HG03469 (cell line): ENCODE results near the gene TNFSF13.
"Not testable (repeated sequence)": the region's sequence is repeated elsewhere in the genome, so short reads cannot be mapped to it uniquely, and the experiment has no call there.

Experiments used
- ATAC-seq: cut with Tn5 transposase; IDR thresholded peaks from one replicate; pipeline ENCODE4 v1.9.1; 2021; ENCODE audit warnings: mild to moderate bottlenecking, moderate library complexity, moderate number of reproducible peaks; ENCODE audit not compliant: unreplicated experiment

The TNFSF13 gene

DNA sequence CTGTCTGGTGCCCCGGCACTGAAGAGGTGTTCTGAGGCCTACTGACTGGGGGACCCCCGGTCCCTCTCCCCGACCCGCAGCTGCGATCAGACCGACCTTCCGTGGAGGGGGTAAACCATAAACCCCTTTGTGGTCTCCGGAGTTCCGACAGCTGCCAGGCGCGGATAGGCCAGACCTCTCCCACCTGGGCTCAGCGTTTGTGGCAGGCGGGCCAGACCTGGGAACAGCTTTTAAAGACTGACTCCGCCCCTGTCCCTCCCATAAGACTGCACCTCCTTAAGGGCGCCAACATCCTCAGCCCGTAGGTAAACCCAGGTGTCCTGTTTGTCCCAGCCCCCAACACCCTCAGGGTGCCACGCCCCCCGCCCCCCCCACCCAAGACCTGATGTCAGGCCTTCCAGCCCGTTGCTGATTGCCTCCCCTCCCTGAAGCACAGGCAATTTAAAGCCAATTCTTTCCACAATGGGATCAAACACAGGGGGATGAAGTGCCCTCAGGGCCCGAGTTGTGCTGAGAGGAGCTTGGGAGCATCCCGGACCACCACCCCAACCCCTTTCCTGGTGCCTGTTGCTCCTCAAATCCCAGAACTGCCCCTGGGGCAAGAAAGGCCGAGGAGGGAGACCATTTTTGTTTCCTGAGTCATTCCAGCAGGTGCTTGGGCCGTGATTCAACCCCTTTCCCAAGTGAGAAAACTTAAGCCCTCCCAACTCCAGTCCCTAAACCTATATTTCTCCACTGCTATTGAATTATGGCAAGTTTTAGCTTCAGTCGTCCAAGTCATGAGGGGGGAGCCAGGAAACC, 31.5 kb downstream of the TNFSF13 start, which contains the start of gene SOX15:
SOX15 (minus strand) TSS at position 204 of the 801 bp plus-strand sequence. CDS start 418 bp downstream, outside the sequence.
- no peak for ATAC-seq

DNA sequence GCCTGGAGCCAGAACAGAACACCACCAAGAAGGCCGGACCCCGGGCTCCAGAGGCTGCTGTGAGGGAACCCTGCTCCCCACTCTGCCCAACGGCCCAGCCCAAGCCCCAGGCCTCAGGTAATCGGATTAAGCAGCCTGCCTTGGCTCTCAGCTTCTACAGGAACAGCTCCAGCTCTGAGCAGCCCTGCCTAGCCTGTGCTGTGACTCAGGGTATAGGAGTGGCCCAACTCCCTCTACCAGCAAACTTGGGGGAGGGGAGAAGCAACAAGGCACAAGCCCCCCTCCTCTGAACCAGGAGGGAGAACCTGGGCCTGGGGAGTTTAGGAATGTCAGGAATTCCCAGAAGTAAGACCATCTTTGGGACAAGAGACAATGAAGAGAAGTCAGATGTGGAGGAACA, 32.2 kb downstream of the TNFSF13 start:
- ATAC-seq: no peak

DNA sequence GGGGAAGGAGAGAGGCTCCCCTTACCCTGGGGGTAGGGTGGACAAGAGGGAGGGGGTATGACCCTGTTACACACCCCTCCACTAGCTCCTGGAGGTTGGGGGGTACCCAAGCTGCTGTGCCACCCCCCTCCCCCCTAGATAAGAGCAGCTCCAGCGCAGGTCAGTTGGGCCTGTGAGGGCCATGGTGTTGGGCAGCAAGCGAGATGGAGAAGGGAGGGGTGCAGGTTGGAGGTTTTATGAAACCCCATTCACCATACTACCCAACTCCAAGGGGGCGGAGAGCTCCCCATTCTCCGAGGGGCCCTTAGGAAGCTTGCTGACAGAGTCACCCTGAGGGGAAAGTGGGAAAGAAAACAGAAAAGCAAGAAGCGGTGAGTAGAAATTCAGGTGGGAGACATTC, 33.0 kb downstream of the TNFSF13 start:
- no peak for ATAC-seq

DNA sequence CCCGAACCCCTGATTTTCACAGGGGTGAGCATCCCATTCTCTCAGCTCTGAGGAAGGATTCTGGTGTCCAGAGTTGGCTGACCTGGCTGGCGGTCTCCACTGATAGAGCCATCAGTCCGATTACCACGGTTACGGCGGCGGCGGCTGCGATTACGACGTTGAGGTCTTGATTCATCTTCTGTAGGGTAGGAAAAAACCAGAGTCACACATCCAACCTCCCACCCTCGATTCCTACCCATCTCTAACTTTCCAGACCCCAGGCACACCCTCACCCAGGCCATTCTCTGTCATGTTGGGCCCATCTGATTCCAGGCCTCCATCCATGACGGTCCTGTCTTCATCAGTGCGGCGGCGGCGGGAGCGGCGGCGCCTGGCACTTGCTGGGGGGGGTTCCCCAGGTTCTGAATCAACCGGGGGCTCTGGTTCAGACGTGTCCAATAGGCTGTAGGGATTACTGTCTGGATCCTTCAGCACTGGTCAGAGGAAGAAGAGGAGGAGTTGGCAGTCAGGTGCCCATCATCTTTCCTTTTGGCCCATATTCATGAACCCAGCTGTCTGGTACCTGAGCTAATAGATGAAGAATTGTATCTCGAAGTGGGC, 34.0 kb downstream of the TNFSF13 start:
- no peak for ATAC-seq

DNA sequence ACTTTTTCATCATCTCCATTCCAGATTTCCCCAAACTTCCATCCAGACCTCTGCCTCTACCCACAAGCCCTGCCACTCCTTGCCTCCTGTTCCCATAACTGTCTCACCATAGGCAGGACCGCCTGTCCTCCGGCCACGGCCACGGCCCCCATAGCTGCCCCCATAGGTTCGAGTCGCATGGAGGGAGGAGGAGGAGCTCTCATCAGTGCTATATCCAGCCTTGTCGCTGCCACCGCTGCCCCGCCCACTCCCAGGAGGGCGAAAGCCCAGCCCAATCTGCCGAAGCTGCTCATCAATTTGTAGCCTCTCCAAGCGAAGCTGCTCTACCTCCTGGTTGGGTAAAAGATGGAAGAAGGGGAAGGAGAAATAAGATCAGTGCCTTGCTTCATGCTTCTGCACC, 34.7 kb downstream of the TNFSF13 start:
- ATAC-seq: no peak

DNA sequence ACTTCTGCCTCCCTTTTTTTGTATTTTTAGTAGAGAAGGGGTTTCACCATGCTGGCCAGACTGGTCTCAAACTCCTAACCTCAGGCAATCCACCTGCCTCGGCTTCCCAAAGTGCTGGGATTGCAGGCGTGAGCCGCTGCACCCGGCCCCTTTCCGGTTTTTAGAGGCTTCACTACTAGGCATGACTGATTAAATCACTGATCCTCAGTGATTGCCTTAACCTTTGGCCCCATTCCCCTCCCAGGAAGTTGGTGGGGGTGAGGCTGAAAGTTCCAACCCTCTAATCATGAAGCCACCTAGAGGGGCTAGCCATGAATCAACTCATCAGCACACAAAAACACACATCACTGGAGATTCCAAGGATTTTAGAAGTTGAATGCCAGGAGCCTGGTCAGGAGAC, 39.0 kb downstream of the TNFSF13 start:
- ATAC-seq: not testable (repeated sequence)

DNA sequence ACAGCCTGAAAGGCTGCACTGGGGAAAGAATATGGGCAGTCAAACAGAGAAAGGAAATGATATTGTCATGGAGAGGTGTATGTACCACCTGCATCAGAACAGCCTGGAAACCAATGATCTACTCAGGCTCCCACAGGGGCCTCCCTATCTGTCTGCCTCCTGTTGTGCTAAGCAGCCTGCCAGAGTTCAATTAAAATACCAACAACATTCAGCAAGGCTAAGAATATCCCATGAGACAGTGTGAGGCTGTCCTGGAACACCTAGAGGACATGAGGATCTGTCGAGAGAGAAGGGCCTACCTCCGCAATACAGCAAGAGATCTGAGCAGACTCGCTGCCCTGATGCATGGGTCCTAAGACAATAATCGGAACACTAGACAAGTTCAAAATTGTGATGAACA, 47.7 kb downstream of the TNFSF13 start:
- no peak for ATAC-seq

DNA sequence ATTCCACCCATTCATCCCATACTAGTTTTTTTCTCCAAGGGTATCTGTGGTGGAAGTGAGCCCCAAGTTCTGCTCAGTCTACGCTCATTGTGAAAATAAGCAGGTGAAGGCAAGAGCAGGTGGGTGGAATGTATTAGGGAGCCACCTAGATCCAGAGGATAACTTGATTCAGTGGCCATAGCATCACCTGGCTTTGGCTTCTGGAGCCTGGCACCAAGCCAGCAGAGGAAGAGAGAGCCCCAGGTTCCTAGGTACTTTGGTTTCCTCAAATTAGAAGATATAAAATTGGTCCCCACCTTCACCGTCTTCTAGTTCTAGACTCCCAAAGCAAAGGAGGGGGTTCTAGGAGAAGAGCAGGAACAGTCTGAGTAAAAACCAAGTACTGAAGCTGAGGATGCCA, 52.1 kb downstream of the TNFSF13 start:
- no peak for ATAC-seq
